Prostate gland (tissue), 2 donors: ENCODE data around the gene KLF13.

ENCODE experiments used
- POLR2A ChIP-seq: fragments of 450-650 bp; IDR thresholded peaks from one replicate; pipeline ENCODE4 v1.6.1; 2016; ENCODE audit warnings: antibody characterized with exemption, mild to moderate bottlenecking
- TF ChIP-seq, protein P1 (sequence below), 4 experiments: fragments of 200-600 bp in 2 of 4; fragments of 450-650 bp in 2 of 4; sonication (generic) in 2 of 4; IDR thresholded peaks; 1 replicate in 3 of 4; 2 replicates in 1 of 4; pipeline ENCODE4 v1.5.1; 2016 to 2019; ENCODE audit warnings: antibody characterized with exemption in 4 of 4, mild to moderate bottlenecking in 2 of 4, moderate library complexity in 2 of 4

DNA sequence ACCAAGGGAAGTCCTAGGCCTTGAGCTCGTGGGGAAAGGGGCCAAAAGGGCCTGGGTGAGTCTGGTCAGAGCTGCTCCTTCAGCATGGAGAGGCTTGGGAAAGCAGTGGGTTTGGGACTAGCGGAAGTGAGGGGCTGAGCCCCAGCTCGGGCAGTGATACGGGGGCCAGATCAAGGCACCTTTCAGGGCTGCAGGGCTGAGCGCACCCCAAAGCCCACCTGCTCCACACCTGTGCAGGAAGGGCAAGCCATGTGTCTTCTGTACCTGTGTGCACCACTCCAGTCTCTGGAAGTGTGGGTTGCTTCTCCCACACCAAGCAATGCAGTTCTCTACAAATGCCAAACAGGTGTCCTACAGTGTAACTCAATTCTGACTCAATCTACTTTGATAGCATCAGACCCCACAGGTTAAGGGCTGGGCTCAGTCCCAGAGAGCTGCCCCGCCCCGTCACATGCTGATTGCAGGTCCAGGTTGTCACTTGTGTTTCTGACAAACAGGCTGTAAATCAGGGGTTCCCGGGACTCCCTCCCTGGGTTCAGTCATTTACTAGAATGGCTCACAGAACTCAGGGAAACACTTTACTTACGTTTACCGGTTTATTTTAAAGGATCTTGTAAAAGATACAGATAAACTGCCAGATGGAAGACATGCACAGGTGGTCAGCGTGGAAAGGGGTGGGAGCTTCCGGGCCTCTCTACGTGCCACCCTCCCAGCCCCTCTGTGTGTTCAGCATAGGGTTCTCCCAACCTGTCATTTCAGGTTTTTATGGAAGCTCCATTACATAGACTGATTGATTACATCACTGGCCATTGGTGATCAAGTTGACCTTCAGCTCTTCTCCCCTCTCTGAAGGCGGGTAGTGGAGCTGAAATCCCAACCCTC, 28.8 kb upstream of the KLF13 start:
- TF ChIP-seq, protein P1, sequence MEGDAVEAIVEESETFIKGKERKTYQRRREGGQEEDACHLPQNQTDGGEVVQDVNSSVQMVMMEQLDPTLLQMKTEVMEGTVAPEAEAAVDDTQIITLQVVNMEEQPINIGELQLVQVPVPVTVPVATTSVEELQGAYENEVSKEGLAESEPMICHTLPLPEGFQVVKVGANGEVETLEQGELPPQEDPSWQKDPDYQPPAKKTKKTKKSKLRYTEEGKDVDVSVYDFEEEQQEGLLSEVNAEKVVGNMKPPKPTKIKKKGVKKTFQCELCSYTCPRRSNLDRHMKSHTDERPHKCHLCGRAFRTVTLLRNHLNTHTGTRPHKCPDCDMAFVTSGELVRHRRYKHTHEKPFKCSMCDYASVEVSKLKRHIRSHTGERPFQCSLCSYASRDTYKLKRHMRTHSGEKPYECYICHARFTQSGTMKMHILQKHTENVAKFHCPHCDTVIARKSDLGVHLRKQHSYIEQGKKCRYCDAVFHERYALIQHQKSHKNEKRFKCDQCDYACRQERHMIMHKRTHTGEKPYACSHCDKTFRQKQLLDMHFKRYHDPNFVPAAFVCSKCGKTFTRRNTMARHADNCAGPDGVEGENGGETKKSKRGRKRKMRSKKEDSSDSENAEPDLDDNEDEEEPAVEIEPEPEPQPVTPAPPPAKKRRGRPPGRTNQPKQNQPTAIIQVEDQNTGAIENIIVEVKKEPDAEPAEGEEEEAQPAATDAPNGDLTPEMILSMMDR (IDR thresholded peaks at IDR 0.05): no peak
- TF ChIP-seq POLR2A: no peak
